ENCODE data around the gene IFT81. TPM values are rescaled to one million over a fixed set of nuclear protein-coding genes. Genes with fewer than 3 reads are reported as not detected.

Gene IFT81
- total RNA-seq, 4 donors from 2014 or later = 11.5 to 36.1 (median 21.8) TPM

DNA sequence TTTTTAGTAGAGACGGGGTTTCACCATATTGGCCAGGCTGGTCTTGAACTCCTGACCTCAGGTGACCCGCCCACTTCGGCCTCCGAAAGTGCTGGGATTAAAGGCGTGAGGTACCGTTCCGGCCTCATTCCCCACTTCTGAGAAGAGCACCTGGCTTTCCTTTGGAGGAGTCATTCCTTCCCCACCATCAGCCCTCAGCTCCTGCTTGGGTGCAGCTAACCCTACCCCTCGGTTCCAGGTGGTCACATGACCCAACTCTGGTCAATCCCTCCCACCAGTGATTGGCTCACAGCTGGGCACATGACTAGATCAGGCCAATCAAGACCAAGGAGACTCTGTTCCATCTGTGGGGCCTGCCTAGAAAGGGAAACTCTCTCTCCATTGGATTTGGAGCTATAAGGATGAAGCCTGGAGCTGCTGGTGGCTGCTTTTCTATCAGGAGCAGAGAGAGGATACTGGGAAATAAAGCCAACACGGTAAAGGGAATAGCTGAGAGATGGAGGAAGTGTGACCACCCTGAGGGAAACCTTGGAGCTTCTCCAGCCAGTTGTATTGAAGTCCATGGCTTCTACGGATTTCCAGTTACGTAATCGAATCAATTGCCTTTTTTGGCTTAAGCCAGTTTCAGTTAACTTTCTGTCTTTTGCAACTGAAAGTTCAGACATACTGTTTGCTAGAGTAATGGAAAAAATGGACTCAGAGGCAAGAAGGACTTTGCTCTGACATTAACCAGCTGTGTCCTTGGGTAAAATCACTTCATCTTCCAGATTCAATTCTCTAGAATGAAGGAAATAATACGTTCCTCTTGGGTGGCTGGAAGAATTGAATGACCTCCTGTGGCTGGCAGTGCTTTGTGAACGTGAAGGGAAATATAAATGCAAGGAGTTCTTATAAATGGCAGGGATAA is 19.7 kb upstream of the IFT81 start:
- no peak for TF ChIP-seq POLR2A (IDR thresholded peaks at IDR 0.05)
- TF ChIP-seq, protein P1, sequence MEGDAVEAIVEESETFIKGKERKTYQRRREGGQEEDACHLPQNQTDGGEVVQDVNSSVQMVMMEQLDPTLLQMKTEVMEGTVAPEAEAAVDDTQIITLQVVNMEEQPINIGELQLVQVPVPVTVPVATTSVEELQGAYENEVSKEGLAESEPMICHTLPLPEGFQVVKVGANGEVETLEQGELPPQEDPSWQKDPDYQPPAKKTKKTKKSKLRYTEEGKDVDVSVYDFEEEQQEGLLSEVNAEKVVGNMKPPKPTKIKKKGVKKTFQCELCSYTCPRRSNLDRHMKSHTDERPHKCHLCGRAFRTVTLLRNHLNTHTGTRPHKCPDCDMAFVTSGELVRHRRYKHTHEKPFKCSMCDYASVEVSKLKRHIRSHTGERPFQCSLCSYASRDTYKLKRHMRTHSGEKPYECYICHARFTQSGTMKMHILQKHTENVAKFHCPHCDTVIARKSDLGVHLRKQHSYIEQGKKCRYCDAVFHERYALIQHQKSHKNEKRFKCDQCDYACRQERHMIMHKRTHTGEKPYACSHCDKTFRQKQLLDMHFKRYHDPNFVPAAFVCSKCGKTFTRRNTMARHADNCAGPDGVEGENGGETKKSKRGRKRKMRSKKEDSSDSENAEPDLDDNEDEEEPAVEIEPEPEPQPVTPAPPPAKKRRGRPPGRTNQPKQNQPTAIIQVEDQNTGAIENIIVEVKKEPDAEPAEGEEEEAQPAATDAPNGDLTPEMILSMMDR (IDR thresholded peaks at IDR 0.05) = no peak
- TF ChIP-seq EP300 (IDR thresholded peaks at IDR 0.05) = peak in 1 of 2 donors; percentile 47
- DNase-seq (ENCODE audit: low spot score in 2 of 2) = no peak
- WGBS, 2 donors = 68 to 73% methylated on average over 14 of the region's 14 CpGs
- no peak overlapping the region for H3K4me3 ChIP-seq
- H3K9me3 ChIP-seq = no peaks in the 10 kb centered on the region
- peak overlapping the region in 2 of 4 donors; percentile 5 to 65 for H3K27ac ChIP-seq
- no peaks in the 10 kb centered on the region for H3K27me3 ChIP-seq
- H3K4me1 ChIP-seq = peaks cover 0 to 50% (median 11%) of the 10 kb centered on the region in 4 donors
- no peaks in the 10 kb centered on the region for H3K36me3 ChIP-seq

DNA sequence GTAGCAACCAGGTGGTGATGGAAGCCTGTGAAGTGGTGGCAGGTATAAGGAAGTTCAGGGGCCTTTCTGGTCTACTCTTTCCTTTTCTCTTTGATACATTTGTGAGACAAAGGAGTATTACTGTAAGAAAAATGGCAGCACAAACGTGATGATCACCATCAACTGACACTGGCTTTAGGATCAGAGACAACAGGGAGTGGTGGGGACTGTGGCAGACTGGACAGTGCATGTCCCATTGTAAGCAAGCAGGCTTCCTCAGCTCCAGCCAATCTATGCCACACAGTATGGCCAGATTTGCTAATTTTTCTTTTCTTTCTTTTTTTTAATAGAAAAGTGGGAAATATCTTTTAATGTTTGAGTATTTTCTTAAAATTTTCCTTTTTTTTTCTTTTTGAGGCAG is 19.0 kb upstream of the IFT81 start:
- Histone ChIP-seq H3K36me3 (no peaks in the 10 kb centered on the region), H3K4me1 (peaks cover 0 to 54% (median 17%) of the 10 kb centered on the region in 4 donors), H3K27me3 (no peaks in the 10 kb centered on the region), H3K4me3 (no peak overlapping the region), H3K27ac (peak overlapping the region in 2 of 4 donors; percentile 5 to 65), H3K9me3 (no peaks in the 10 kb centered on the region)
- 64 to 65% methylated on average over 1 of the region's 1 CpG for WGBS, 2 donors
- no peak for TF ChIP-seq EP300 (IDR thresholded peaks at IDR 0.05)
- TF ChIP-seq, protein P1 (IDR thresholded peaks at IDR 0.05) = no peak
- DNase-seq (ENCODE audit: low spot score in 2 of 2) = no peak

DNA sequence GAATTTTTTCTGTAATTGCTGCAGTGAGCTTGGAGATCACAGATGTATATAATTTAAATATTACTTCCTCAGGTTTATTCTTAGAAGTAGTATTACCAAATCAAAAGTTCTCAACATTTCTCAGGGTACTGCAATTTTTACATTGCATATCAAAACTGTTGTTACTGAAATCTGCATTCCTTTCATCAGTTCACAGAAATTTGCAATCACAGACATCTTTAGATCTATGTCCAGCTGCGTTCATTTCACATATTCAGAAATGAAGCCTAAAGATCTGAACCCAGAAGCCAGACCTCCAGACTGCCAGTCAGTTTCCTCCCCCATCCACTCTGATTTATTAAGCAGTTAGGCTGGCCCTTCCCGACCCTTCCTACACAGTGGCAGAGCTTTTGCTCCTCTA is 18.2 kb upstream of the IFT81 start:
- DNase-seq (ENCODE audit: low spot score in 2 of 2) = no peak
- H3K27me3 ChIP-seq = no peaks in the 10 kb centered on the region
- no peak overlapping the region for H3K27ac ChIP-seq
- no peaks in the 10 kb centered on the region for H3K36me3 ChIP-seq
- H3K4me1 ChIP-seq = peaks cover 0 to 54% (median 17%) of the 10 kb centered on the region in 4 donors
- 58% methylated on average over 2 of the region's 2 CpGs for WGBS, 2 donors
- no peaks in the 10 kb centered on the region for H3K9me3 ChIP-seq
- no peak overlapping the region for H3K4me3 ChIP-seq
- TF ChIP-seq, protein P1 (IDR thresholded peaks at IDR 0.05) = no peak
- no peak for TF ChIP-seq EP300 (IDR thresholded peaks at IDR 0.05)
- TF ChIP-seq POLR2A (IDR thresholded peaks at IDR 0.05) = no peak

DNA sequence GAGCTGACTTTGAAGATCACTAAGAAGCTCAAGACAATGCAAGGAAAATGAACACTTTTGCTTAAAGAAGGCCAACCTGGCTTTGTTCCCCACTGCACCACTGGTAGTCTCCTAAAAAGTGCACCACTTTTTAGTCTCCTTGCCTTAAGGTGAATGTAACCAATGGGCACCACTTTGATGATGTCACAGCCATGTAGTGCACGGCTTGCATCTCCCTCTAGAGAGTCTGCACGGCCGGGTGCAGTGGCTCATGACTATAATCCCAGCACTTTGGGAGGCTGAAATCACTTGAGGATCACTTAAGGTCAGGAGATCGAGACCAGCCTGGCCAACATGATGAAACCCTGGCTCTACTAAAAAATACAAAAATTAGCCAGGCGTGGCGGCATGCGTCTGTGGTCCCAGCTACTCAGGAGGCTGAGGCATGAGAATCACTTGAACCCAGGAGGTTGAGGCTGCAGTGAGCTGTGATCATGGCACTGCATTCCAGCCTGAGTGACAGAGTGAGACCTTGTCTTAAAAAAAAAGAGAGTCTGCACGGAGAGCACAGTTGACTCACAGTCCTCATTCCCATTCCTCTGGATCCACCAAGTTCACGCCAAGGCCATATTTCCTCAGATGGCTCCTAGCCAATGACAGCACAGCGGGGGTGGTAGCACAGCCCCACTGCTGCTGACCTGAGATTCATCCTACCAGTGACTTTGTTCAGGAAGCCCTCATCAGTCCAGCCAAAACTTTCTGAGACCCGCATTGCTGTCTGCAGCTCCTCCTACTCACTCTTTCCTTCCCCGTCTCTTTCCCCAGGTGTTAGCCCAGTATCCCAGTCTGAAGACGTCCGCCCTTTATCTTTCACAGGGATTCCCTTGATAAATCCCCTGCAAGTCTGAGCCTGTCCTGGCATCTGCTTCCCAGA is 16.5 kb upstream of the IFT81 start:
- no peaks in the 10 kb centered on the region for H3K36me3 ChIP-seq
- 57% methylated on average over 14 of the region's 14 CpGs for WGBS, 2 donors
- DNase-seq (ENCODE audit: low spot score in 2 of 2) = peak in 1 of 2 donors; percentile 59
- no peaks in the 10 kb centered on the region for H3K27me3 ChIP-seq
- no peaks in the 10 kb centered on the region for H3K9me3 ChIP-seq
- TF ChIP-seq POLR2A (IDR thresholded peaks at IDR 0.05) = no peak
- TF ChIP-seq, protein P1 (IDR thresholded peaks at IDR 0.05) = no peak
- no peak for TF ChIP-seq EP300 (IDR thresholded peaks at IDR 0.05)
- H3K4me3 ChIP-seq = no peak overlapping the region
- H3K4me1 ChIP-seq = peaks cover 0 to 56% (median 17%) of the 10 kb centered on the region in 4 donors
- peak overlapping the region in 3 of 4 donors; percentile 37 to 93 (median 92) for H3K27ac ChIP-seq

All from tibial nerve (tissue), 4 donors.